K562 (cell line): ENCODE results near the gene SLC12A4. TPM values are rescaled to one million over a fixed set of nuclear protein-coding genes. Genes with fewer than 3 reads are reported as not detected.
"Not testable (repeated sequence)": the region's sequence is repeated elsewhere in the genome, so short reads cannot be mapped to it uniquely, and the experiment has no call there.

Source experiments
- ATAC-seq: fragments of 200-7000 bp; cut with Tn5 transposase; 3 replicates; pipeline ENCODE4 v1.9.1; 2020; ENCODE audit warnings: moderate library complexity
- BruUV-seq: library from RNA; stranded (reverse); fragments of 400-500 nt; replicated peaks from 2 replicates; lab custom pipeline; 2021; lab: Mats Ljungman, UMichigan
- CTCF ChIA-PET: fragments of 300-600 bp; formaldehyde crosslinking; extraction: SDS; loops from one replicate; lab custom pipeline; 2021; ENCODE audit warnings: low intra/inter-chr PET ratio; lab: Yijun Ruan, JAX
- POLR2A ChIA-PET: fragments of 300-600, 350-650 bp; sonication (Branson Sonifier 250); formaldehyde crosslinking; extraction: SDS; loops from one replicate; lab custom pipeline; 2021; ENCODE audit warnings: antibody characterized with exemption, inconsistent platforms; lab: Yijun Ruan, JAX
- DNase-seq, 4 experiments: peaks; one replicate each; pipeline versions ENCODE4 v3.0.0 to v3.0.0-alpha.2; 2011 to 2018; ENCODE audit warnings: low spot score in 3 of 4, mixed read lengths in 3 of 4; ENCODE audit errors: extremely low read depth in 1 of 4
- FAIRE-seq: peaks from 2 replicates; lab custom pipeline; 2011; peaks lifted over from hg19 to GRCh38; lab: Jason Lieb, UNC
- H2AFZ ChIP-seq: 2 replicates; pipeline ENCODE4 v1.6.0; 2011; ENCODE audit warnings: low read depth, low read length, control low read depth, inconsistent platforms
- H3K27ac ChIP-seq: fragments of 200-600 bp; 3 replicates; pipeline ENCODE4 v1.8.0; 2011; ENCODE audit warnings: low read depth, mild to moderate bottlenecking, control low read depth, inconsistent platforms, low read length, moderate library complexity, mixed read lengths; ENCODE audit errors: extremely low read depth
- H3K27me3 ChIP-seq, 2 experiments: fragments of 300-600 bp in 1 of 2; 2 replicates in 1 of 2; 3 replicates in 1 of 2; pipeline versions ENCODE4 v1.6.0 to v1.8.0; 2011; ENCODE audit warnings: inconsistent platforms in 2 of 2, low read length in 2 of 2, mild to moderate bottlenecking in 1 of 2, mixed read lengths in 1 of 2, moderate library complexity in 1 of 2; ENCODE audit not compliant: control insufficient read depth in 2 of 2, insufficient read depth in 2 of 2
- H3K36me3 ChIP-seq: fragments of 300-600 bp; 3 replicates; pipeline ENCODE4 v1.8.0; 2011; ENCODE audit warnings: mild to moderate bottlenecking, low read length, inconsistent platforms; ENCODE audit not compliant: control insufficient read depth, insufficient read depth
- H3K4me1 ChIP-seq, 2 experiments: fragments of 200-600 bp in 1 of 2; replicated peaks in 1 of 2; 2 replicates in 1 of 2; 3 replicates in 1 of 2; pipeline versions ENCODE4 v1.5.1 to v1.8.0; 2011; ENCODE audit warnings: inconsistent platforms in 2 of 2, low read length in 2 of 2, mild to moderate bottlenecking in 1 of 2, mixed read lengths in 1 of 2, moderate library complexity in 1 of 2; ENCODE audit not compliant: control insufficient read depth in 2 of 2, insufficient read depth in 2 of 2
- H3K4me2 ChIP-seq: 2 replicates; pipeline ENCODE4 v1.6.1; 2011; ENCODE audit warnings: low read length, control low read depth, inconsistent platforms, mixed read lengths; ENCODE audit not compliant: insufficient read depth
- H3K4me3 ChIP-seq: fragments of 200-600 bp; sonication (generic), shearing (Covaris generic); 2 replicates; pipeline ENCODE4 v1.5.1; 2016; ENCODE audit warnings: control low read depth, inconsistent platforms
- H3K79me2 ChIP-seq: fragments of 200-600 bp; 3 replicates; pipeline ENCODE4 v1.8.0; 2011; ENCODE audit warnings: low read length, inconsistent platforms; ENCODE audit not compliant: control insufficient read depth, insufficient read depth
- H3K9ac ChIP-seq, 2 experiments: 2 replicates each; pipeline versions ENCODE4 v1.6.0 to v1.6.1; 2011; ENCODE audit warnings: low read depth in 2 of 2, low read length in 2 of 2, control low read depth in 1 of 2, inconsistent platforms in 1 of 2, mild to moderate bottlenecking in 1 of 2, mixed read lengths in 1 of 2; ENCODE audit not compliant: insufficient read depth in 1 of 2
- H3K9me1 ChIP-seq: one replicate; pipeline ENCODE4 v1.6.0; 2011; ENCODE audit warnings: inconsistent platforms, mild to moderate bottlenecking, low read length, moderate library complexity; ENCODE audit not compliant: control insufficient read depth, insufficient read depth
- H3K9me3 ChIP-seq: replicated peaks from 2 replicates; pipeline ENCODE4 v1.5.1; 2011; ENCODE audit warnings: low read depth, low read length, inconsistent platforms; ENCODE audit not compliant: control insufficient read depth, insufficient read depth
- H4K20me1 ChIP-seq: replicated peaks from 2 replicates; pipeline ENCODE4 v1.6.1; 2011; ENCODE audit warnings: low read length, inconsistent platforms, mixed read lengths; ENCODE audit not compliant: control insufficient read depth, insufficient read depth
- MED1 ChIP-seq: sonication (generic); formaldehyde crosslinking; IDR thresholded peaks from 2 replicates; pipeline ENCODE4 v1.8.1; 2023; ENCODE audit warnings: missing genetic modification reagents, borderline replicate concordance
- XRCC5 ChIP-seq: fragments of 200-400 bp; formaldehyde crosslinking; IDR thresholded peaks from 2 replicates; pipeline ENCODE4 v1.6.1; 2017; ENCODE audit warnings: low read depth, mild to moderate bottlenecking, low read length
- WGBS: fragments of 100-300 bp; shearing (Covaris generic); methylation state at CpG from one replicate; pipeline ENCODE4 v1.1.6; 2016; ENCODE audit warnings: low coverage, mixed read lengths; ENCODE audit not compliant: insufficient coverage; ENCODE audit errors: missing lambda C conversion rate; 5-methylcytosine and 5-hydroxymethylcytosine counted together
- in situ Hi-C: fragments of 300-500 bp; cut with MboI; formaldehyde crosslinking; loops from 4 replicates; pipeline ENCODE4 v1.15.0; 2018; ENCODE audit warnings: inconsistent platforms, mixed read lengths
- intact Hi-C: fragments of 100-400 bp; cut with micrococcal nuclease; formaldehyde crosslinking; loops from 2 replicates; pipeline ENCODE4 v1.14.2; 2022
- polyA plus RNA-seq, 8 experiments: library from polyadenylated mRNA; depleted of rRNA in 4 of 8; stranded (reverse) in 5 of 8; unstranded in 3 of 8; fragments of >200 nt; fragmentation: Nextera tagmentation in 2 of 8; fragmentation: Illumina TruSeq in 1 of 8; extraction: Ambion mirVana in 2 of 8; extraction: Trizol in 1 of 8; gene quantifications; 2 replicates each; pipeline versions ENCODE4 v1.2.1 to v1.2.3, GENCODE V29; 2011 to 2014; ENCODE audit warnings: inconsistent platforms in 1 of 8, missing spikeins in 1 of 8
- total RNA-seq, 7 experiments: library from RNA; depleted of rRNA in 6 of 7; stranded (reverse); fragments of >200 nt in 6 of 7; fragmentation: Illumina TruSeq in 2 of 7; extraction: Trizol in 2 of 7; gene quantifications; 2 replicates each; pipeline versions ENCODE4 v1.2.1 to v1.2.3, GENCODE V29; 2011 to 2021; ENCODE audit warnings: low replicate concordance in 1 of 7
- TF ChIP-seq, protein P1 (sequence below): sonication (generic); formaldehyde crosslinking; IDR thresholded peaks from 2 replicates; pipeline ENCODE4 v1.8.1; 2023; ENCODE audit warnings: missing genetic modification reagents, mild to moderate bottlenecking, borderline replicate concordance

The SLC12A4 gene
- total and polyA plus RNA-seq, 9 of the 15 experiments (the other 6 are each of a cell fraction or from before 2014, with no cell fraction given), result 0.75 to 43.5 (median 15.0) TPM

DNA sequence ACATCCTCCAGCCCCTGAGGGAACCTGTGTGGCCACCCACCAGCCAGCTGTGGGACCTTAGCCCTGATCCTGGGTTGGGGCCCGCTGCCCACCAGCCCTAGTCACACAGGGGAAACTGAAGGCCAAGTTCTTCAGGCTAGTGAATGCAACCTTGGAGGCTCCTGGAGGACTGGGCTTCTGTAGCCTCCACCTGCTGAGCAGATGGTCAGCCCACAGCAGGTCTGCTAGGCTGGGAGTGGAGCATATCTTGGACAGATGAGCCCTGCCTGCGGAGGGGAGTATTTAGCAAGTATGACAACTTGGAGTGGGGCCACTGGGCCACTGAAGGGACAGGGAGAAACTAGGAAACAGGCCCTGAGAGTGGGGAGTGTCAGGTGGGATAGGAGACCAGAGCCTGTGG, 7.8 kb upstream of the SLC12A4 start (continued):
- TF ChIP-seq, protein P1, sequence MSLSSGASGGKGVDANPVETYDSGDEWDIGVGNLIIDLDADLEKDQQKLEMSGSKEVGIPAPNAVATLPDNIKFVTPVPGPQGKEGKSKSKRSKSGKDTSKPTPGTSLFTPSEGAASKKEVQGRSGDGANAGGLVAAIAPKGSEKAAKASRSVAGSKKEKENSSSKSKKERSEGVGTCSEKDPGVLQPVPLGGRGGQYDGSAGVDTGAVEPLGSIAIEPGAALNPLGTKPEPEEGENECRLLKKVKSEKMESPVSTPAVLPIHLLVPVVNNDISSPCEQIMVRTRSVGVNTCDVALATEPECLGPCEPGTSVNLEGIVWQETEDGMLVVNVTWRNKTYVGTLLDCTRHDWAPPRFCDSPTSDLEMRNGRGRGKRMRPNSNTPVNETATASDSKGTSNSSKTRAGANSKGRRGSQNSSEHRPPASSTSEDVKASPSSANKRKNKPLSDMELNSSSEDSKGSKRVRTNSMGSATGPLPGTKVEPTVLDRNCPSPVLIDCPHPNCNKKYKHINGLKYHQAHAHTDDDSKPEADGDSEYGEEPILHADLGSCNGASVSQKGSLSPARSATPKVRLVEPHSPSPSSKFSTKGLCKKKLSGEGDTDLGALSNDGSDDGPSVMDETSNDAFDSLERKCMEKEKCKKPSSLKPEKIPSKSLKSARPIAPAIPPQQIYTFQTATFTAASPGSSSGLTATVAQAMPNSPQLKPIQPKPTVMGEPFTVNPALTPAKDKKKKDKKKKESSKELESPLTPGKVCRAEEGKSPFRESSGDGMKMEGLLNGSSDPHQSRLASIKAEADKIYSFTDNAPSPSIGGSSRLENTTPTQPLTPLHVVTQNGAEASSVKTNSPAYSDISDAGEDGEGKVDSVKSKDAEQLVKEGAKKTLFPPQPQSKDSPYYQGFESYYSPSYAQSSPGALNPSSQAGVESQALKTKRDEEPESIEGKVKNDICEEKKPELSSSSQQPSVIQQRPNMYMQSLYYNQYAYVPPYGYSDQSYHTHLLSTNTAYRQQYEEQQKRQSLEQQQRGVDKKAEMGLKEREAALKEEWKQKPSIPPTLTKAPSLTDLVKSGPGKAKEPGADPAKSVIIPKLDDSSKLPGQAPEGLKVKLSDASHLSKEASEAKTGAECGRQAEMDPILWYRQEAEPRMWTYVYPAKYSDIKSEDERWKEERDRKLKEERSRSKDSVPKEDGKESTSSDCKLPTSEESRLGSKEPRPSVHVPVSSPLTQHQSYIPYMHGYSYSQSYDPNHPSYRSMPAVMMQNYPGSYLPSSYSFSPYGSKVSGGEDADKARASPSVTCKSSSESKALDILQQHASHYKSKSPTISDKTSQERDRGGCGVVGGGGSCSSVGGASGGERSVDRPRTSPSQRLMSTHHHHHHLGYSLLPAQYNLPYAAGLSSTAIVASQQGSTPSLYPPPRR (CRISPR knock-in tag), result 0 out of 2 replicates have a peak, but pooled peaks have one; percentile 52

DNA sequence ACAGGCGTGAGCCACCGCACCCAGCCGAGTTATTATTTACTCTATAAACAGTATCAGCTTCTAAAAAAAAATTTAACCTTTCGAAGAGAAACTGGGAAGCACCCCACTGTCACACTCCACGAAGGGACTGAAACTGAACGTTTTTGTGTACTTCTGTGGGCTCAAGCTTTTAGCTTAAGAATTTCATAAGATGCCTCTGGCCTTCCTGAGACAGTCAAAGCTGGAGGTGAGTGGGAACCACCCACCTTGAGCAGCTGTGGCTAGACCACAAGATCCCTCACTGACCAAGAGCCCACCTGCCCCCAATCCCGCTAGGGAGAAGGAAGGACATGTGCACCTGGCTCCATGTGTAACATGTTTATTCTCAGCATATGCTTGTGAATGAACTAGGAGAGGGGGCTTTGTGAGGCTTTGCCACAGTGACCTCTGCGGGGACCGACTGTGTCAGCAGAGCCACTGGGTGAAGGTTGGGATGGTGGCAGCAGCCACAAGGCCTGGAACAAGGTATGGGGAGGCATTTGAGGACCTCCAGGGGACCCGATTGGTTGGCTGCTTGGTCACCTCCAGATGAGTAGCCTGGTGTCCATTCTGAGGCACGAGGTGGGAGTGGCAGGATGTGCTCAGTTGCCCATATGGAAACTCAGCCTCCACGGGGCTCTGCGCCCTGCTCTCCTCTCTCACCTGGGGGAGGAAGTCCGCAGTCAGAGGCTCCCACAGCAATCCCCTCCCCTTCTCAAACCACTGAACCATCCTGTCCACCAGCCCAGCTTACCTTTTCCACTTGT, 7.1 kb upstream of the SLC12A4 start:
- peaks cover 0 to 16% of the 10 kb centered on the region in 2 experiments; a peak in 3 of 5 replicates for H3K4me1 ChIP-seq
- in situ Hi-C loops (no loop called here), intact Hi-C loops (no loop called here)
- FAIRE-seq, result no peak
- H3K9me1 ChIP-seq, result no peaks in the 10 kb centered on the region
- H3K36me3 ChIP-seq, result no peaks in the 10 kb centered on the region
- 35% methylated on average over 12 of the region's 14 CpGs for WGBS
- peak; percentile 16; the same call in 1 of the 3 replicates for ATAC-seq
- no peaks in the 10 kb centered on the region for H3K79me2 ChIP-seq
- no peak for DNase-seq
- H3K9ac ChIP-seq, result peak overlapping the region in 1 of 2 experiments; percentile 68; a peak in 3 of 4 replicates
- H3K27me3 ChIP-seq, result peaks cover 0 to 4% of the 10 kb centered on the region in 2 experiments; a peak in 1 of 5 replicates
- POLR2A ChIA-PET, result no interaction called here
- no peaks in the 10 kb centered on the region for H3K9me3 ChIP-seq
- CTCF ChIA-PET, result no interaction called here
- peak overlapping the region; percentile 67 for H2AFZ ChIP-seq
- no TSS peak for BruUV-seq
- no peak overlapping the region for H3K27ac ChIP-seq
- H4K20me1 ChIP-seq, result no peaks in the 10 kb centered on the region
- no peak overlapping the region for H3K4me2 ChIP-seq
- H3K4me3 ChIP-seq, result no peak overlapping the region
- TF ChIP-seq MED1 (CRISPR knock-in tag) (no peak), XRCC5 (no peak)

DNA sequence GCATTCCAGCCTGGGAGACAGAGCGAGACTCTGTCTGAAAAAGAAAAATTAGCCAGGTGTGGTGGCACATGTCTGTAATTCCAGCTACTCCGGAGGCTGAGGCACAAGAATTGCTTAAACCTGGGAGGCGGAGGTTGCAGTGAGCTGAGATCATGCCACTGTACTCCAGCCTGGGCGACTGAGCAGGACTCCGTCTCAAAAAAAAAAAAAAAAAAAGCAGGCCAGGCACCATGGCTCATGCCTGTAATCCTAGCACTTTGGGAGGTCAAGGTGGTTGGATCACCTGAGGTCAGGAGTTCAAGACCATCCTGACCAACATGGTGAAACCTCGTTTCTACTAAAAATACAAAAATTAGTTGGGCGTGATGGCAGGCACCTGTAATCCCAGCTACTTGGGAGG, 3.8 kb upstream of the SLC12A4 start:
- not testable (repeated sequence) for FAIRE-seq

More for the DNA sequence above, 3.8 kb upstream of the SLC12A4 start:
- ChIA-PET POLR2A (interaction anchor here (1.7 kb wide), 1 partner anchor 12 kb away, joined by 5 read pairs; no protein-coding TSS in a partner anchor), CTCF (interaction anchor here (0.6 kb wide), 1 partner anchor 233 kb away, joined by 3 read pairs; no protein-coding TSS in a partner anchor)
- H3K4me3 ChIP-seq, H3K4me2 ChIP-seq, ATAC-seq, H3K9ac ChIP-seq, H3K27me3 ChIP-seq, H3K27ac ChIP-seq, intact Hi-C loops, H3K36me3 ChIP-seq, H2AFZ ChIP-seq, DNase-seq, H3K9me1 ChIP-seq, H4K20me1 ChIP-seq, in situ Hi-C loops, H3K9me3 ChIP-seq, BruUV-seq: not testable (repeated sequence)
- WGBS, result 67% methylated on average over 4 of the region's 7 CpGs
- Histone ChIP-seq H3K79me2 (peaks cover 14% of the 10 kb centered on the region), H3K4me1 (peaks cover 8 to 34% of the 10 kb centered on the region in 2 experiments; a peak in 4 of 5 replicates)
